Lower leg skin (tissue), 4 donors: ENCODE data around the gene RGS10. TPM values are rescaled to one million over a fixed set of nuclear protein-coding genes. Genes with fewer than 3 reads are reported as not detected.

Experiments used
- DNase-seq, 2 donors: peaks; one replicate each; pipeline ENCODE4 v3.0.0-alpha.2; 2019; ENCODE audit warnings: low spot score in 2 of 2
- H3K4me3 ChIP-seq: fragments of 200-600 bp; sonication (generic); 2 replicates; pipeline ENCODE4 v1.5.1; 2017; ENCODE audit warnings: mild to moderate bottlenecking, low read depth; ENCODE audit not compliant: poor library complexity, severe bottlenecking
- POLR2A ChIP-seq, 2 donors: fragments of 450-650 bp; IDR thresholded peaks; one replicate each; pipeline ENCODE4 v1.6.1; 2016 to 2017; ENCODE audit warnings: antibody characterized with exemption in 2 of 2, mild to moderate bottlenecking in 1 of 2, moderate library complexity in 1 of 2
- WGBS, 2 donors: methylation state at CpG; one replicate each; pipeline ENCODE4 v1.1.5; 2018; 5-methylcytosine and 5-hydroxymethylcytosine counted together
- intact Hi-C: fragments of 100-400 bp; cut with DNase I; formaldehyde crosslinking; loops from one replicate; pipeline ENCODE4 v1.15.0; 2023; ENCODE audit warnings: low total_unique reads
- total RNA-seq, 4 donors: library from RNA; depleted of rRNA; stranded (reverse); fragments of >200 nt; gene quantifications; one replicate each; pipeline ENCODE4 v1.1.0, GENCODE V29; 2016
- TF ChIP-seq, protein P1 (sequence below), 3 donors: fragments of 450-650 bp; IDR thresholded peaks; one replicate each; pipeline ENCODE4 v1.5.1; 2016; ENCODE audit warnings: antibody characterized with exemption in 3 of 3, mild to moderate bottlenecking in 3 of 3, moderate library complexity in 2 of 3

RGS10 gene
- total RNA-seq, 4 donors from 2014 or later, result 14.8 to 40.1 (median 21.3) TPM

DNA sequence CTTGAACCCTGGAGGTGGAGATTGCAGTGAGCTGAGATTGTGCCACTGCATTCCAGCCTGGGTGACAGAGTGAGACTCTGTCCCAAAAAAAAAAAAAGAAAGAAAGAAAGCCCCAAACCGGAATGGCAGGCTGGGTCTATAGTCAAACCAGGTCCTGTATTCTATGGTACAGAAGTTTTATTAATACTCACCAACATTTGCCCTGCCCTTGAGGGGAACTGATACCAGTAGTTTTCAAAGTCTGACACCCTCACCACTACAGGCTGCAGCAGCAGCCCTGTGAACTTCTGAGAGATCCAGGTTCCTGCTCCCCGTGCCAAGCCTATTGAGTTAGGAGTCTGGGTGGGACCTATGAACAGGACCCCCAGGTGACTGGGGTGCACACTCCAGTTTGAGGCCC, 80.6 kb downstream of the RGS10 start:
- TF ChIP-seq POLR2A (IDR thresholded peaks at IDR 0.05), result no peak
- TF ChIP-seq, protein P1, sequence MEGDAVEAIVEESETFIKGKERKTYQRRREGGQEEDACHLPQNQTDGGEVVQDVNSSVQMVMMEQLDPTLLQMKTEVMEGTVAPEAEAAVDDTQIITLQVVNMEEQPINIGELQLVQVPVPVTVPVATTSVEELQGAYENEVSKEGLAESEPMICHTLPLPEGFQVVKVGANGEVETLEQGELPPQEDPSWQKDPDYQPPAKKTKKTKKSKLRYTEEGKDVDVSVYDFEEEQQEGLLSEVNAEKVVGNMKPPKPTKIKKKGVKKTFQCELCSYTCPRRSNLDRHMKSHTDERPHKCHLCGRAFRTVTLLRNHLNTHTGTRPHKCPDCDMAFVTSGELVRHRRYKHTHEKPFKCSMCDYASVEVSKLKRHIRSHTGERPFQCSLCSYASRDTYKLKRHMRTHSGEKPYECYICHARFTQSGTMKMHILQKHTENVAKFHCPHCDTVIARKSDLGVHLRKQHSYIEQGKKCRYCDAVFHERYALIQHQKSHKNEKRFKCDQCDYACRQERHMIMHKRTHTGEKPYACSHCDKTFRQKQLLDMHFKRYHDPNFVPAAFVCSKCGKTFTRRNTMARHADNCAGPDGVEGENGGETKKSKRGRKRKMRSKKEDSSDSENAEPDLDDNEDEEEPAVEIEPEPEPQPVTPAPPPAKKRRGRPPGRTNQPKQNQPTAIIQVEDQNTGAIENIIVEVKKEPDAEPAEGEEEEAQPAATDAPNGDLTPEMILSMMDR (IDR thresholded peaks at IDR 0.05), result no peak
- no peak overlapping the region for H3K4me3 ChIP-seq
- intact Hi-C loops, result no loop called here
- 73 to 74% methylated on average over 2 of the region's 2 CpGs for WGBS, 2 donors
- DNase-seq, result no peak

DNA sequence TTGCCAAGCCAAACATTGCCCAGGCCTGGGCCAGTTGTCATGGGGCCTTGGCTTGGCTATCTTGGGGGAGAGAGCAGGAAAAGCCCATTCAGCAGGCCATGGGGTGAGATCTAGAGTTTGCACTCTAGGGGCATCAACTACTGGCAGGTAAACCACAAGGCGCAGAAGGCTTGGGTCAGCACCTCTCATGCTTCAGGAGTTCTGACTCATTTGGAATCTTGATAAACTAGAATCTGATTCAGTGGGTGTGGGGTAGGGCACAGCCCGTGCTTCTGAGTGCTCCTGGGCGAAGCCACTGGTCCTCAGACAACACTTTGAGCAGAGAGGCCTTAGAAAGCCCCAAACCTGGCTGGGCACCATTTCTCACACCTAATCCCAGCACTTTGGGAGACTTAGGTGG, 81.1 kb downstream of the RGS10 start:
- H3K4me3 ChIP-seq, result no peak overlapping the region
- WGBS, 2 donors, result 54 to 80% methylated on average over 3 of the region's 3 CpGs
- DNase-seq, result no peak
- TF ChIP-seq, protein P1 (IDR thresholded peaks at IDR 0.05), result no peak
- no peak for TF ChIP-seq POLR2A (IDR thresholded peaks at IDR 0.05)
- intact Hi-C loops, result no loop called here

DNA sequence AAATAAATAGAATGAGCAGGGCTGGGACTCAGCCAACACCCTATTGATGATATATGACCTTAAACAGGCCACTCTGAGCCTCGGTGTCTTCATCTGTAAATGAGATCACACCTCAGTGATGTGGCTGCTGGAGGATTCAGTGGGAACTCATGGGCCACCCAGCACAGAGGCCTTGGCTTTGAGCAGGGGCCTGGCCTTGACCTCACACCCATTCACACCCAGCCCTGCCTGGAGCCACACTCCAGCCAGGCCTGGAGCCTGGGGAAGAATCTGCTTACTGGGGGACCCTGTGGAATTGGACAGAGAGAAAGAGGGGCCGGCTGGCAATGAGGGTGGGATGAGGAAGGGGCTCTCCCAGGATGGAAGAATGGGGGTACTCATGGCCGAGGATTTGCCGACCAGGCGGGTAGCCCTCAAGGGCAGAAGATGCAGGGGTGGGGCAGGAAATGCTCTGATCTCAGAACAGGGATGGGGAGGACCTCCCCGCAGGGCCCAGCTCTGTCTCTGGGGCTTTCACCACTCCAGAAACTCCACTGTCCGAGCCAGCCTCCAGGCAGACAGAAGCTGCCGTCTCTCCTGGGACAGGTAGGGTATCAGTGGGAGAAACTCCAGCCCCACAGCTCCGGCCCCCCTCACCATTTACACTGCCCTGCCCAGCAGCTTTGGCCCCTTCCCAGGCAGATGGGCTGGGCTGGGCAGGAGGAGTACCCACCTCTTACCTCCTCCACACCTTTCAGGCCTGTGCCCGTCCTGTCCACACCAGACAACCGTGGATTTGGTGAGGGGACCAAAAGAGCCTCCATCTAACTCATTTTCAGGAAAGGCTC, 81.9 kb downstream of the RGS10 start:
- WGBS, 2 donors, result 83 to 86% methylated on average over 11 of the region's 11 CpGs
- TF ChIP-seq, protein P1 (IDR thresholded peaks at IDR 0.05), result no peak
- TF ChIP-seq POLR2A (IDR thresholded peaks at IDR 0.05), result no peak
- DNase-seq, result no peak
- intact Hi-C loops, result no loop called here
- H3K4me3 ChIP-seq, result no peak overlapping the region

DNA sequence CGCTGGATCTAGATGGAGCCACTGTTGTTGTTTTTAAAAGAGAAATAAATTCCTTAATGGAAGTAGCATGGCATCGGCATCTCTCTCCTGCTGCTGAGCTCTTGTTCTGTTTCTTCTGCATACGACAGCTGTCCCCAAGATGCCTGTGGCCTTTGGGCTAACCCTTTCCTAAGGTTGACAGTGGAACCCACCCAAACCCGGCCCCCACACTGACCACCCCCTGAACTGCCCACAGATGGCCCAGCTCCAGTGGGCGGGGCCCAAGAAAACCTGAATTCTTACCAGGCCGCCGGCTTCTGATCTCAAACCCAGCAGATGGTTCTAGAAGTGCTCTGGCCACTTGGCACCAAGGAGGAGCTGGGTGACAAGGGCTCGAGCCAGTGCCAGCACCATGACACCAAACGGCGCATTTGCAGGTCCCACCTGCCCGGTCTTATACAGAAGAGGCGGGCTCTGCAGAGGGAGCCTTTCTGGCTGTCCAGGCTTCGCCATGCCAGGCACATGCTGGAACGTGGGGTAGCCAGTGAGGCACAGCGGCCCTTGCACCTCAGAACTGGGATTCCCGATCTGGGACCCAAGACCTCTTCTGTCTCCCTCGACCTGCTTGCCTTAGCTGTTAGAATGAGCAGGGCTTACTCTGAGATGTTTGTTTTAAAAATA, 82.7 kb downstream of the RGS10 start:
- TF ChIP-seq, protein P1 (IDR thresholded peaks at IDR 0.05), result no peak
- TF ChIP-seq POLR2A (IDR thresholded peaks at IDR 0.05), result no peak
- H3K4me3 ChIP-seq, result no peak overlapping the region
- no peak for DNase-seq
- intact Hi-C loops, result no loop called here
- 90 to 92% methylated on average over 17 of the region's 17 CpGs for WGBS, 2 donors

DNA sequence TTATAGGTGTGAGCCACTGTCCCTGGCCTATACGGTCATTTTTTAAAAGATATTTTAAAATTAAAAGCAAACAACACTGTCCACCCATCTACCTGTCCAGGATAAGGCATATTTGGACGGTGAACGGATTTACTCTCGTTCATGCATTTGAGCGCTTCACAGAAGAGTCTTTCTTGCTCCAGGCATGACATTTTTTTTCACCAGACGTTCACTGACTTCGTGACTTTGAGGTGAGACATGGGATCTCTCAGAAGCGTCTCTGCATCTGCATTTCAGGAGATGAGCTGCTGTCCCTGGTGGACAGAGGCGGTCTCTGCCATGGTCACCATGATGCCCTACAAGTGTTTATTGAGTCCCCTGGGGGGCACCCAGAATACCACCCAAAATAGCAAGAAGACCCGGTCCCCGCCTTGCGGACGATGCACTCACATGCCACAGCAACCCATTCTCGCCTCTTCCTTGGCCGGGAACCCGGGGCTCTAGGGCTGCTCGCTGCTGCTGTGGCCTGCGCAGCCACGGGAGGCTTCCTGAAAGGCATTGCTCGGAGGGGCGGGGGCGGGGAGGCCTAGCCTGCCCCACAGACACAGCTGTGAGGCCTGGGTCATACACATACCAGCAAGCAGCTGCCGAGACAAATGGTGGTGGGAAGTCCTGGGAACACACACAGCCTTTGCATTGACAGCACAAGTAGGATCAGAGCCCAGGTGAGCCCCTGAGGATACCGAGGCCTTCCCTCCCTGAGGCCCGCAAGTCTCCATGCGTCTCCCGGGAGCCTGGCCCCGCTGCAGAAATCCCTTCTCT, 84.4 kb downstream of the RGS10 start:
- TF ChIP-seq POLR2A (IDR thresholded peaks at IDR 0.05), result no peak
- TF ChIP-seq, protein P1 (IDR thresholded peaks at IDR 0.05), result no peak
- intact Hi-C loops, result no loop called here
- no peak for DNase-seq
- 92 to 94% methylated on average over 27 of the region's 28 CpGs for WGBS, 2 donors
- H3K4me3 ChIP-seq, result no peak overlapping the region
